K562 (cell line): ENCODE results near the gene NXF3. TPM values are rescaled to one million over a fixed set of nuclear protein-coding genes. Genes with fewer than 3 reads are reported as not detected.
A peak's percentile ranks its signal among the peaks of the same experiment; 100 is the strongest.

ENCODE experiments used
- BMI1 ChIP-seq: fragments of 150-350 bp; IDR thresholded peaks from 2 replicates; pipeline ENCODE4 v1.6.1; 2014; ENCODE audit warnings: low read length
- FIP1L1 ChIP-seq: fragments of 200-400 bp; formaldehyde crosslinking; IDR thresholded peaks from 2 replicates; pipeline ENCODE4 v1.6.1; 2018; ENCODE audit warnings: mild to moderate bottlenecking, low read depth, low read length; ENCODE audit not compliant: poor library complexity, severe bottlenecking
- RAD51 ChIP-seq: fragments of 450-650 bp; IDR thresholded peaks from 2 replicates; pipeline ENCODE4 v1.7.1; 2016; ENCODE audit warnings: low read depth, mild to moderate bottlenecking, borderline replicate concordance
- SIN3B ChIP-seq: fragments of 450-650 bp; IDR thresholded peaks from 2 replicates; pipeline ENCODE4 v1.6.1; 2017; ENCODE audit warnings: low read depth, mild to moderate bottlenecking, moderate library complexity
- SMAD2 ChIP-seq: fragments of 150-350 bp; IDR thresholded peaks from 2 replicates; pipeline ENCODE4 v1.6.1; 2014; ENCODE audit warnings: low read depth, mild to moderate bottlenecking, low read length
- TCF7L2 ChIP-seq: fragments of 150-350 bp; IDR thresholded peaks from 2 replicates; pipeline ENCODE4 v1.6.1; 2016; ENCODE audit warnings: low read depth, mild to moderate bottlenecking, low read length, moderate library complexity
- ZNF561 ChIP-seq: fragments of 450-650 bp; formaldehyde crosslinking; conservative IDR thresholded peaks from 2 replicates; pipeline ENCODE4 v1.4.0; 2020; ENCODE audit warnings: mild to moderate bottlenecking, moderate library complexity
- ZNF695 ChIP-seq: fragments of 450-650 bp; formaldehyde crosslinking; IDR thresholded peaks from 2 replicates; pipeline ENCODE4 v1.4.0; 2020; ENCODE audit warnings: mild to moderate bottlenecking, moderate library complexity
- polyA plus RNA-seq, 8 experiments: library from polyadenylated mRNA; depleted of rRNA in 4 of 8; stranded (reverse) in 5 of 8; unstranded in 3 of 8; fragments of >200 nt; fragmentation: Nextera tagmentation in 2 of 8; fragmentation: Illumina TruSeq in 1 of 8; extraction: Ambion mirVana in 2 of 8; extraction: Trizol in 1 of 8; gene quantifications; 2 replicates each; pipeline versions ENCODE4 v1.2.1 to v1.2.3, GENCODE V29; 2011 to 2014; ENCODE audit warnings: inconsistent platforms in 1 of 8, missing spikeins in 1 of 8
- total RNA-seq, 7 experiments: library from RNA; depleted of rRNA in 6 of 7; stranded (reverse); fragments of >200 nt in 6 of 7; fragmentation: Illumina TruSeq in 2 of 7; extraction: Trizol in 2 of 7; gene quantifications; 2 replicates each; pipeline versions ENCODE4 v1.2.1 to v1.2.3, GENCODE V29; 2011 to 2021; ENCODE audit warnings: low replicate concordance in 1 of 7
- TF ChIP-seq, protein P1 (sequence below): fragments of 450-650 bp; IDR thresholded peaks from 2 replicates; pipeline ENCODE4 v1.6.1; 2018; ENCODE audit warnings: mild to moderate bottlenecking, low read depth; ENCODE audit not compliant: partially characterized antibody
- TF ChIP-seq, protein P2 (sequence below): IDR thresholded peaks from 2 replicates; pipeline ENCODE4 v1.6.1; 2011; ENCODE audit not compliant: insufficient read length; ENCODE audit errors: extremely low read depth
- TF ChIP-seq, protein P3 (sequence below): fragments of 200-800 bp; sonication (Bioruptor generic); IDR thresholded peaks from 2 replicates; pipeline ENCODE4 v1.6.1; 2016; ENCODE audit warnings: missing genetic modification characterization, missing compliant biosample characterization
- TF ChIP-seq, protein P4 (sequence below), 2 experiments: fragments of 450-650 bp; IDR thresholded peaks; 2 replicates each; pipeline ENCODE4 v1.6.1; 2016; ENCODE audit warnings: mild to moderate bottlenecking in 2 of 2, borderline replicate concordance in 1 of 2, low read depth in 1 of 2, moderate library complexity in 1 of 2

The NXF3 gene
- total and polyA plus RNA-seq, 9 of the 15 experiments (the other 6 are each of a cell fraction or from before 2014, with no cell fraction given) = 0.18 to 0.40 (median 0.28) TPM; not detected in 2

DNA sequence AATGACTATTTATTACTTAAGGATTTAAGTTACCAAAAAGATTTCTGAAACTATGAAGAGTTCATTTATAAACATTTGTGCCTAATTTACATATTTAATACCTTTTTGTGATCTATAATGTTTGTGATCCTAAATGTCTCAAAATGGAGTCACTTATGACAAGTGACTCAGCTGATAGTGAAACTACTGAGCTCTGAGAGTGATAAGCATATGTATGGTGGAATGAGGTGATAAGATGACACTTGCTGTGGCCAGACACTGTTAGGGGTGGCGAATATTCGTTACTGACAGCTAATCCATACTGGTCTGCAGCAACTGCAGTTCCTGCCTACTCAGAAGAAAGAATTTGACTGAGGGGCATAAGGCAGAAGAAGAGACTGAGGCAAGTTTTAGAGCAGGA lies 5.5 kb upstream of the NXF3 start (continued):
- TF ChIP-seq, protein P1, sequence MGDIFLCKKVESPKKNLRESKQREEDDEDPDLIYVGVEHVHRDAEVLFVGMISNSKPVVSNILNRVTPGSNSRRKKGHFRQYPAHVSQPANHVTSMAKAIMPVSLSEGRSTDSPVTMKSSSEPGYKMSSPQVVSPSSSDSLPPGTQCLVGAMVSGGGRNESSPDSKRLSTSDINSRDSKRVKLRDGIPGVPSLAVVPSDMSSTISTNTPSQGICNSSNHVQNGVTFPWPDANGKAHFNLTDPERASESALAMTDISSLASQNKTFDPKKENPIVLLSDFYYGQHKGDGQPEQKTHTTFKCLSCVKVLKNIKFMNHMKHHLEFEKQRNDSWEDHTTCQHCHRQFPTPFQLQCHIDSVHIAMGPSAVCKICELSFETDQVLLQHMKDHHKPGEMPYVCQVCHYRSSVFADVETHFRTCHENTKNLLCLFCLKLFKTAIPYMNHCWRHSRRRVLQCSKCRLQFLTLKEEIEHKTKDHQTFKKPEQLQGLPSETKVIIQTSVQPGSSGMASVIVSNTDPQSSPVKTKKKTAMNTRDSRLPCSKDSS = no peak
- no peak for TF ChIP-seq SIN3B
- no peak for TF ChIP-seq RAD51
- TF ChIP-seq, protein P2, sequence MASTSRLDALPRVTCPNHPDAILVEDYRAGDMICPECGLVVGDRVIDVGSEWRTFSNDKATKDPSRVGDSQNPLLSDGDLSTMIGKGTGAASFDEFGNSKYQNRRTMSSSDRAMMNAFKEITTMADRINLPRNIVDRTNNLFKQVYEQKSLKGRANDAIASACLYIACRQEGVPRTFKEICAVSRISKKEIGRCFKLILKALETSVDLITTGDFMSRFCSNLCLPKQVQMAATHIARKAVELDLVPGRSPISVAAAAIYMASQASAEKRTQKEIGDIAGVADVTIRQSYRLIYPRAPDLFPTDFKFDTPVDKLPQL = no peak
- TF ChIP-seq TCF7L2 = no peak
- no peak for TF ChIP-seq SMAD2
- TF ChIP-seq, protein P3, sequence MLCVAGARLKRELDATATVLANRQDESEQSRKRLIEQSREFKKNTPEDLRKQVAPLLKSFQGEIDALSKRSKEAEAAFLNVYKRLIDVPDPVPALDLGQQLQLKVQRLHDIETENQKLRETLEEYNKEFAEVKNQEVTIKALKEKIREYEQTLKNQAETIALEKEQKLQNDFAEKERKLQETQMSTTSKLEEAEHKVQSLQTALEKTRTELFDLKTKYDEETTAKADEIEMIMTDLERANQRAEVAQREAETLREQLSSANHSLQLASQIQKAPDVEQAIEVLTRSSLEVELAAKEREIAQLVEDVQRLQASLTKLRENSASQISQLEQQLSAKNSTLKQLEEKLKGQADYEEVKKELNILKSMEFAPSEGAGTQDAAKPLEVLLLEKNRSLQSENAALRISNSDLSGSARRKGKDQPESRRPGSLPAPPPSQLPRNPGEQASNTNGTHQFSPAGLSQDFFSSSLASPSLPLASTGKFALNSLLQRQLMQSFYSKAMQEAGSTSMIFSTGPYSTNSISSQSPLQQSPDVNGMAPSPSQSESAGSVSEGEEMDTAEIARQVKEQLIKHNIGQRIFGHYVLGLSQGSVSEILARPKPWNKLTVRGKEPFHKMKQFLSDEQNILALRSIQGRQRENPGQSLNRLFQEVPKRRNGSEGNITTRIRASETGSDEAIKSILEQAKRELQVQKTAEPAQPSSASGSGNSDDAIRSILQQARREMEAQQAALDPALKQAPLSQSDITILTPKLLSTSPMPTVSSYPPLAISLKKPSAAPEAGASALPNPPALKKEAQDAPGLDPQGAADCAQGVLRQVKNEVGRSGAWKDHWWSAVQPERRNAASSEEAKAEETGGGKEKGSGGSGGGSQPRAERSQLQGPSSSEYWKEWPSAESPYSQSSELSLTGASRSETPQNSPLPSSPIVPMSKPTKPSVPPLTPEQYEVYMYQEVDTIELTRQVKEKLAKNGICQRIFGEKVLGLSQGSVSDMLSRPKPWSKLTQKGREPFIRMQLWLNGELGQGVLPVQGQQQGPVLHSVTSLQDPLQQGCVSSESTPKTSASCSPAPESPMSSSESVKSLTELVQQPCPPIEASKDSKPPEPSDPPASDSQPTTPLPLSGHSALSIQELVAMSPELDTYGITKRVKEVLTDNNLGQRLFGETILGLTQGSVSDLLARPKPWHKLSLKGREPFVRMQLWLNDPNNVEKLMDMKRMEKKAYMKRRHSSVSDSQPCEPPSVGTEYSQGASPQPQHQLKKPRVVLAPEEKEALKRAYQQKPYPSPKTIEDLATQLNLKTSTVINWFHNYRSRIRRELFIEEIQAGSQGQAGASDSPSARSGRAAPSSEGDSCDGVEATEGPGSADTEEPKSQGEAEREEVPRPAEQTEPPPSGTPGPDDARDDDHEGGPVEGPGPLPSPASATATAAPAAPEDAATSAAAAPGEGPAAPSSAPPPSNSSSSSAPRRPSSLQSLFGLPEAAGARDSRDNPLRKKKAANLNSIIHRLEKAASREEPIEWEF (CRISPR knock-in tag) = peak; percentile 91
- TF ChIP-seq, protein P4, sequence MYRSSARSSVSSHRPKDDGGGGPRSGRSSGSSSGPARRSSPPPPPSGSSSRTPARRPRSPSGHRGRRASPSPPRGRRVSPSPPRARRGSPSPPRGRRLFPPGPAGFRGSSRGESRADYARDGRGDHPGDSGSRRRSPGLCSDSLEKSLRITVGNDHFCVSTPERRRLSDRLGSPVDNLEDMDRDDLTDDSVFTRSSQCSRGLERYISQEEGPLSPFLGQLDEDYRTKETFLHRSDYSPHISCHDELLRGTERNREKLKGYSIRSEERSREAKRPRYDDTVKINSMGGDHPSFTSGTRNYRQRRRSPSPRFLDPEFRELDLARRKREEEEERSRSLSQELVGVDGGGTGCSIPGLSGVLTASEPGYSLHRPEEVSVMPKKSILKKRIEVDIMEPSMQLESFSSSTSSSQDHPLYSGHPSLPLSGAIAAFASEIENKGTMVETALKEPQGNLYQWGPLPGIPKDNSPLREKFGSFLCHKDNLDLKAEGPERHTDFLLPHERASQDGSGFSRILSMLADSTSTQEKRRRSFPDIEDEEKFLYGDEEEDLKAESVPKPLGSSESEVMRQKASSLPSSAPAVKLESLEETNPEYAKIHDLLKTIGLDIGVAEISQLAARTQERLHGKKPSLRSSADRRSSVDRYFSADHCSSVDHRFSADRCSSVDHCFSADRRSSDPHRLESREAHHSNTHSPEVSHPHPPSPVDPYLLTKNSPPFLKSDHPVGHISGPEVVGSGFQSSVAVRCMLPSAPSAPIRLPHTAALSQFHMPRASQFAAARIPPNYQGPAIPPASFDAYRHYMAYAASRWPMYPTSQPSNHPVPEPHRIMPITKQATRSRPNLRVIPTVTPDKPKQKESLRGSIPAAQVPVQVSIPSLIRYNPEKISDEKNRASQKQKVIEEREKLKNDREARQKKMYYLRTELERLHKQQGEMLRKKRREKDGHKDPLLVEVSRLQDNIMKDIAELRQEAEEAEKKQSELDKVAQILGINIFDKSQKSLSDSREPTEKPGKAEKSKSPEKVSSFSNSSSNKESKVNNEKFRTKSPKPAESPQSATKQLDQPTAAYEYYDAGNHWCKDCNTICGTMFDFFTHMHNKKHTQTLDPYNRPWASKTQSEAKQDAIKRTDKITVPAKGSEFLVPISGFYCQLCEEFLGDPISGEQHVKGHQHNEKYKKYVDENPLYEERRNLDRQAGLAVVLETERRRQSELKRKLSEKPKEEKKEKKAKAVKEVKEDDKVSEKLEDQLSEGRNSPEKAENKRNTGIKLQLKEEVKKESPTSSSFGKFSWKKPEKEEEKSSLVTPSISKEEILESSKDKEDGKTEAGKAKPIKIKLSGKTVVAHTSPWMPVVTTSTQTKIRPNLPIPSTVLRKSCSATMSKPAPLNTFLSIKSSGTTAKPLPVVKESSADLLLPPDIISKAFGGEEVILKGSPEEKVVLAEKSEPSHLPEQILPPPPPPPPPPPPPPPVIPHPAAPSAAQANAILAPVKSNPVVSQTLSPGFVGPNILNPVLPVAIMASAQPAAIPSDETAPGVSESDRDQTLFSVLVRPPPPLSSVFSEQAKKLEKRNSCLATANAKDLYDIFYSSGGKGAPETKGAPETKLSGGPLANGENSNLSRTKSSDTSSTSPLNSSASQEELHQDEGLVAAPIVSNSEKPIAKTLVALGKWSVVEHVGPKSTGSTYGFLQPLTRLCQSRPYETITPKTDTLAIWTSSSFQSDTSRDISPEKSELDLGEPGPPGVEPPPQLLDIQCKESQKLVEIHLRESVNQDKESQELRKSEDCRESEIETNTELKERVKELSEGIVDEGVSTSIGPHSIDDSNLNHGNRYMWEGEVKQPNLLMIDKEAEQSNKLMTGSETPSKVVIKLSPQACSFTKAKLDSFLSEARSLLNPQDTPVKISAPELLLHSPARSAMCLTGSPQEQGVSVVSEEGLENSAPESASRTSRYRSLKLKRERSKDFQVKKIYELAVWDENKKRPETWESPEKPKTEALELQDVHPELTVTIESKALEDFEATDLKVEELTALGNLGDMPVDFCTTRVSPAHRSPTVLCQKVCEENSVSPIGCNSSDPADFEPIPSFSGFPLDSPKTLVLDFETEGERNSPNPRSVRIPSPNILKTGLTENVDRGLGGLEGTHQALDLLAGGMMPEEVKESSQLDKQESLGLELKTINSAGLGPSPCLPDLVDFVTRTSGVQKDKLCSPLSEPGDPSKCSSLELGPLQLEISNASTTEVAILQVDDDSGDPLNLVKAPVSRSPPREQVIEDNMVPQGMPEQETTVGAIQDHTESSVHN (IDR thresholded peaks at IDR 0.05; ENCODE audit: borderline replicate concordance in 1 of 2, low read depth in 1 of 2) = no peak
- TF ChIP-seq FIP1L1 = no peak
- TF ChIP-seq ZNF561 (CRISPR knock-in tag) = peak; percentile 83
- no peak for TF ChIP-seq BMI1
- peak; percentile 91 for TF ChIP-seq ZNF695 (CRISPR knock-in tag)
